Activated CD8-positive, alpha-beta T cell treated with anti-CD3 and anti-CD28 coated beads for 36 hours (primary cell): ENCODE data around the gene RYK. TPM values are rescaled to one million over a fixed set of nuclear protein-coding genes. Genes with fewer than 3 reads are reported as not detected.
A peak's percentile ranks its signal among the peaks of the same experiment; 100 is the strongest.

Experiments used
- ATAC-seq: fragments of 200-7000 bp; cut with Tn5 transposase; one replicate; pipeline ENCODE4 v1.10.0; 2021; ENCODE audit warnings: mild to moderate bottlenecking, moderate library complexity
- CTCF ChIA-PET: fragments of 350-600 bp; sonication (Branson Sonifier 250); formaldehyde crosslinking; loops from one replicate; lab custom pipeline; 2021; ENCODE audit warnings: antibody characterized with exemption; lab: Charles Lee
- POLR2A ChIA-PET: fragments of 350-600 bp; sonication (Branson Sonifier 250); formaldehyde crosslinking; loops from one replicate; lab custom pipeline; 2021; ENCODE audit warnings: antibody characterized with exemption; lab: Charles Lee
- DNase-seq: peaks from one replicate; pipeline ENCODE4 v3.0.0-alpha.2; 2020
- H3K27ac Mint-ChIP-seq: one replicate; pipeline ENCODE4 v1.8.0; 2021; ENCODE audit warnings: mild to moderate bottlenecking, mixed read lengths
- H3K27me3 Mint-ChIP-seq: one replicate; pipeline ENCODE4 v1.8.0; 2021; ENCODE audit warnings: mixed read lengths
- H3K36me3 Mint-ChIP-seq: one replicate; pipeline ENCODE4 v1.8.0; 2021; ENCODE audit warnings: low read depth, mixed read lengths
- H3K4me1 Mint-ChIP-seq: one replicate; pipeline ENCODE4 v1.8.0; 2021; ENCODE audit warnings: low read depth, mixed read lengths
- H3K4me3 Mint-ChIP-seq: one replicate; pipeline ENCODE4 v1.8.0; 2021; ENCODE audit warnings: mild to moderate bottlenecking, moderate library complexity, mixed read lengths
- H3K9me3 Mint-ChIP-seq: one replicate; pipeline ENCODE4 v1.8.0; 2021; ENCODE audit warnings: mixed read lengths
- CTCF ChIP-seq: fragments of 200-600 bp; IDR thresholded peaks from one replicate; pipeline ENCODE4 v1.8.0; 2022; ENCODE audit warnings: antibody characterized with exemption, mild to moderate bottlenecking
- intact Hi-C: fragments of 100-400 bp; cut with micrococcal nuclease; formaldehyde crosslinking; loops from one replicate; pipeline ENCODE4 v1.10.0; 2022
- total RNA-seq, 2 experiments: library from RNA; stranded (reverse); gene quantifications; one replicate each; pipeline ENCODE4 v1.2.3, GENCODE V29; 2021

The RYK gene
- total RNA-seq, 2 experiments from 2014 or later, result 19.8 to 21.9 TPM

- CTCF ChIA-PET, result interaction anchor here (2.7 to 7.0 kb wide), 4 partner anchors 10 to 251 kb away, joined by 8 to 62 read pairs (median 9); no protein-coding TSS in a partner anchor
- Mint-ChIP-seq H3K4me3 (no peak overlapping the region), H3K27ac (no peak overlapping the region), H3K36me3 (peaks cover 5% of the 10 kb centered on the region), H3K4me1 (peaks cover 38% of the 10 kb centered on the region), H3K27me3 (no peaks in the 10 kb centered on the region), H3K9me3 (no peaks in the 10 kb centered on the region)
- TF ChIP-seq CTCF, result no peak
- intact Hi-C loops, result no loop called here
- DNase-seq (no peak), ATAC-seq (no peak)
- POLR2A ChIA-PET, result interaction anchor here (0.6 to 1.8 kb wide), 3 partner anchors 8 to 1280 kb away, joined by 3 to 4 read pairs (median 4); no protein-coding TSS in a partner anchor
Observed at GRCh38 chr3:134222835-134223234, 27.8 kb downstream of the RYK start.

GRCh38 chr3:134216851-134217250 is 33.8 kb downstream of the RYK start:
- Mint-ChIP-seq H3K4me1 (peaks cover 35% of the 10 kb centered on the region), H3K4me3 (no peak overlapping the region), H3K9me3 (no peaks in the 10 kb centered on the region), H3K36me3 (peaks cover 10% of the 10 kb centered on the region), H3K27ac (no peak overlapping the region), H3K27me3 (no peaks in the 10 kb centered on the region)
- ATAC-seq (no peak), DNase-seq (no peak)
- ChIA-PET POLR2A (no interaction called here), CTCF (interaction anchor here (1.7 to 3.2 kb wide), 2 partner anchors 10 to 92 kb away, joined by 3 to 12 read pairs; no protein-coding TSS in a partner anchor)
- intact Hi-C loops, result no loop called here
- no peak for TF ChIP-seq CTCF

GRCh38 chr3:134216191-134216764 is 34.4 kb downstream of the RYK start:
- DNase-seq (no peak), ATAC-seq (no peak)
- no peaks in the 10 kb centered on the region for H3K9me3 Mint-ChIP-seq
- POLR2A ChIA-PET, result no interaction called here
- H3K4me1 Mint-ChIP-seq, result peaks cover 35% of the 10 kb centered on the region
- intact Hi-C loops, result no loop called here
- CTCF ChIA-PET, result interaction anchor here (1.7 to 3.2 kb wide), 2 partner anchors 11 to 92 kb away, joined by 3 to 12 read pairs; no protein-coding TSS in a partner anchor
- no peak overlapping the region for H3K27ac Mint-ChIP-seq
- no peak for TF ChIP-seq CTCF
- no peak overlapping the region for H3K4me3 Mint-ChIP-seq
- no peaks in the 10 kb centered on the region for H3K27me3 Mint-ChIP-seq
- H3K36me3 Mint-ChIP-seq, result peaks cover 12% of the 10 kb centered on the region

- H3K4me3 Mint-ChIP-seq, result no peak overlapping the region
- ATAC-seq (peak; percentile 50), DNase-seq (no peak)
- peaks cover 20% of the 10 kb centered on the region for H3K36me3 Mint-ChIP-seq
- intact Hi-C loops, result loop anchor here (5.0 kb wide), 4 partner anchors 33 to 258 kb away; no protein-coding TSS in a partner anchor
- H3K4me1 Mint-ChIP-seq, result peaks cover 30% of the 10 kb centered on the region
- H3K27ac Mint-ChIP-seq, result no peak overlapping the region
- ChIA-PET CTCF (interaction anchor here (2.8 to 4.7 kb wide), 9 partner anchors 11 to 263 kb away, joined by 10 to 73 read pairs (median 26); no protein-coding TSS in a partner anchor), POLR2A (interaction anchor here (1.4 to 1.5 kb wide), 2 partner anchors 9 to 263 kb away, joined by 3 to 4 read pairs; no protein-coding TSS in a partner anchor)
- H3K27me3 Mint-ChIP-seq, result no peaks in the 10 kb centered on the region
- no peak for TF ChIP-seq CTCF
- no peaks in the 10 kb centered on the region for H3K9me3 Mint-ChIP-seq
Observed at GRCh38 chr3:134214239-134214638, 36.4 kb downstream of the RYK start.
